GM03348 (cell line): Measurements from ENCODE around the gene WBP2NL.
A peak's percentile ranks its signal among the peaks of the same experiment; 100 is the strongest.

Experiments
- DNase-seq: peaks from one replicate; pipeline ENCODE4 v3.0.0; 2012; ENCODE audit warnings: low spot score

The WBP2NL gene

DNA sequence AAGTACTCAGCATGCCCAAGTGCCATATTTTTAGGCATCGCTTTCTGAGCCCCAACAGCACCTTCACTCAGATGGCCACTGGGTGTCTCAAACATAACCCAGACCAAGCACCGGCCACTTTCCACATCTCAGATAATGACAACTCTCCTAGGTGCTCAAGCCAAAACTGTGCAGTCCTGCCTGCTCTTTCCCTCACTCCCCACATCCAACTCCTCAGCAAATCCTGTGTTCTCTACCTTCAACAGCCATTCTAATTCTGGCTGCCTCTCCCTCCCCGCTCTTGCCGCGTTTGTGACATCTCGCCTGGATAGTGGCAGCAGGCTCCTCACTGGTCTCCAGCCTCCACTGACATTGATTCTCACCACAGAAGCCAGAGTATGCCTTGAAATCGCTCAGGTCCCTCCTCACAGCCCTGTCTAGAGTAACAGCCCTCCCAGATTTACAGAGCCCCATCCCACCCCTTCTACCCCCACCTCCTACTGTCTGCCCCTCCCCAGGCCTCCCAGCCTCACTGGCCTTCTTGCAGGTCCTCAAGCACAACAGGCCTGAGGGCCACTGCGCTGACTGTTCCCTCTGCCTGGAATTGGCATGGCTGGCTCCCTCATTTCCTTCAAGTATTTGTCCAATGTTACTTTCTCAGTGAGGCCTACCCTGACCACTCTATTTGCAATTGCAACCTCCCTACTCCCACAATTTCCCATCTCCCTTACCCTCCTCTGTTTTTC is 74.2 kb downstream of the WBP2NL start:
- DNase-seq, result no peak

DNA sequence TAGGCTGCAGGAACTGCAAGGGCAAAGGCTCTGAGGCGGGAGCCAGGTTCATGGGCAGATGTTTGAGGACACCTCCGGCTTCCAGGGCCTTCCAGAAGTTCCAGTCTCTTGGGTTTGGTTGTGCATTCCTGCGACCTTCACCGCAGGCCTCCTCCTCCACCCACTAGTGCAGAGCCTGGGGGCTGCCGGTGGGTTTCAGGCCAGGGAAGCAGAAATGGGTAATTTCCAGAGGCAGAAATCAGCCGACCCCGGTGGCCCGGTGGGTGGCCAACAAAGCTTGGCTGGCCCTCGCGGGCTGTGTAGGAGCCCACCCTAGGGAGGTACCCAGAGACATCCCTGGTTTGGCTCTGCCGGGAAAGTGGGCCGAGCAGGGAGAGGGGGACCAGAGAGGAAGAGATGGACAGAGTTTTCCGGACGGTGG is 75.0 kb downstream of the WBP2NL start:
- DNase-seq, result no peak

DNA sequence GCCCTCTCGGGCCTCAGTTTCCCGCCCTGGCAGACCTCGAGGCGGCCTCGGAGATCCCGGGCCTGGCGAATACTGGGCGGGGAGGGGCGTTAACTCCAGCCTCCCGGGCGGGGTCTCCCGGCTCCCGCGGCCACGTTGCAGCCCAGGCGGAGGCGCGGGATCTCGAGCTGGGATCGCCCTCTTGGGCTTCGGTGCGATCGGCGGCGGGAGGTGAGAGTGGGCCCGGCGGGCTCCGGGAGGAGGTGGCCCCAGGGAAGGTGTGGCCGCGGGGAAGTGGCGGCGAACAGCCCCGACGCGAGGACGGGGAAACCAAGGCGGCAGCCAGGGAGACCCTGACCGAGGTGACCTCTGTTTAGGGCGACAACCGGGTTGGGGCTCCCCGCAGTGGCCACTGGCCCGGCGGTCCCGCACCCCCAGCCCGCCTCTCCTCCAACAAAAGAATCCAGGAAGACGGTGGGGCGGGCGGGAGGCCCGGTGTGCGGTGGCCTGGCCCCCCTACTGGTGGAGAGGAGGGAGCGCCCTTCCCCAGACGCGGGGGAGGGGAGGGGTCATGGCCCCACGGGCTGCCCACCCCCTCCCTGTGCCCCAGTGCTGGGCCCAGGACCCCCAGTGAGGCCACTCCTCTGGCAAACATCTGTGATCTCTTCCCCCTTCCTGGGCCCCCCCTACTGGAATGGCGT is 75.7 kb downstream of the WBP2NL start, which contains the start of gene PHETA2:
Gene PHETA2, plus strand, starts transcription at position 117 of the 680 bp plus-strand sequence. CDS start 3,046 bp downstream, outside the sequence.
- peak; percentile 83 for DNase-seq

DNA sequence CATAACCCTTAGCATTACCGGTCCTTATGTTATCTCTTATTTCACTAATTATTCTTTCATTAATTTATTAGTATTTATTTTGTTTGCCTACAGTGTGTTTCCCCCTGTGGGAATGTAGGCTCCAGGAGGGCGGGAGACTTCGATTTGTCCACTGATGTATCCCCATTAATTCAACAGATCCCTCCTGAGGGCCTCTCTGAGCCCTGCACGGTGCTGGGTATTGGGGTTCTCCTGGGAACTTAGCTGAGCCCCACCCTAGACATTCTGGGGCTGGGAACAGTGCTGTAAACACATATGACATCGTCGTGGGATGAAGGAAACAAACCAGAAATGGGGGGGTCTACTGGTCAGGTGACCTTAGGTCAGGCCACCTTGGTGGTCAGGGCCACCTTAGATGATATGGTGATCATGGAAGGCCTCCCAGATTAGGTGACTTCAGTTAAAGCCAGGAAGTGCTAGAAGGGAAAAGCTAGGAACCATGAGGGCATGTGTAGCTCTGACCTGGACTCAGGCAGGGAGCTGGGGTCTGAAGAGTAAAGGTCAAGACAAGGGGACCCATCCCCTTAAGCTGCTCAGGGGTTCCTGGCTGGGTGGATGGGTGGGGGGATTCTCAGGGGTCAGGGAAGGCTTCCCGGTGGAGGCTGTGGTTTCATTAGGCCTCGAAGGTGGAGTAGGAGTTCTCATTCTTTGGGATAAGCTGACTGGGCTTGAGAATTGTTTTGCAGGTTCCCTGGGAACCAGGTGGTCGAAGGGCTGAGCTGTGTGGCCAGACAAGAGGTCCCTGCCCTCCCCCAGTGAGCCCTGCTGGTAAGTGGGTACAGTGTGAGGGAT is 76.5 kb downstream of the WBP2NL start:
- DNase-seq, result no peak

DNA sequence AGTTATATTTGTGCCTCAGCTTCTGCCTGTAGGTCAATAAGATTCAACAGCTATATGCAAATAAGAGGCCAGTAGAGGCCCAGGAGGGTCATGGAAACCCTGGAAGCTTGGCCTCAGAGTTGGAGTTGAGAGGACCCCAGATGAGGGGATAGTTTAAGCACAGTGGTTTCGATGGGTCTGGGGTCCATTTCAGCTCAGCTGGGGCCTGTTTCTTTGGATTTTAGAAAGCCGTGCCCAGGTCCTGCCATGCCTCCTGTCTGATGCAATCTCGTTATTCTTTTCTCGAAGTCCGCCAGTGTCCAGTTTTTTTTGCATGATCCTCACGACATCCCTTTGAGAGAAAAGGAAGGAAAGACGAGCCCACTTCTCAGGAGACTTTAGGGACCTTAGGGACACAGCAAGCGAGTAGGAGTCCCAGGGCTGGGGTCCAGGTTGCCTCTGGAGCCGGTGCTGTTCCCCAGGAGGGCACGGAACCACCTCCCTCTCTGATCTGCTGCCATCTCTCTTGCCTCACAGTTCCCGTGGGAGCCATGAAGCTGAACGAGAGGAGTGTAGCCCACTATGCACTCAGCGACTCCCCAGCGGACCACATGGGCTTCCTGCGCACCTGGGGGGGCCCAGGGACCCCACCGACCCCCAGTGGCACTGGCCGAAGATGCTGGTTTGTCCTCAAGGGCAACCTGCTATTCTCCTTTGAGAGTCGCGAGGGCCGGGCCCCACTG is 78.3 kb downstream of the WBP2NL start:
- DNase-seq, result no peak

DNA sequence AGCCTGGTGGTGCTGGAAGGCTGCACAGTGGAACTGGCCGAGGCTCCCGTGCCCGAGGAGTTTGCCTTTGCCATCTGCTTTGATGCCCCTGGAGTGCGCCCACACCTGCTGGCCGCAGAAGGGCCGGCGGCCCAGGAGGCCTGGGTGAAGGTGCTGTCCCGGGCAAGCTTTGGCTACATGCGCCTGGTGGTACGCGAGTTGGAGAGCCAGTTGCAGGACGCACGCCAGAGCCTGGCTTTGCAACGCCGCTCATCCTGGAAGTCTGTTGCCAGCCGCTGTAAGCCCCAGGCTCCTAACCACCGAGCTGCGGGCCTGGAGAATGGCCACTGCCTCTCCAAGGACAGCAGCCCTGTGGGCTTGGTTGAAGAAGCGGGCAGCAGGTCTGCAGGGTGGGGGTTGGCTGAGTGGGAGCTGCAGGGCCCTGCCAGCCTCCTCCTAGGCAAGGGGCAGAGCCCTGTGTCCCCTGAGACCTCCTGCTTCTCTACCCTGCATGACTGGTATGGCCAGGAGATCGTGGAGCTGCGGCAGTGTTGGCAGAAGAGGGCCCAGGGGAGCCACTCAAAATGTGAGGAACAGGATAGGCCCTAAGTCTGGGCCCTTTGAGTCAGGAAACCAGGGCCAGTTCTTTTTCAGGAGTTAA is 79.0 kb downstream of the WBP2NL start:
- DNase-seq, result no peak
